ENCODE results near the gene GPR62. TPM values are rescaled to one million over a fixed set of nuclear protein-coding genes. Genes with fewer than 3 reads are reported as not detected.

The GPR62 gene
- polyA plus RNA-seq, 4 donors = 0.37 to 0.83 (median 0.59) TPM

Other genes starting within 250 kb of the GPR62 start
- gene GRM2, start 248.3 kb upstream of the GPR62 start, polyA plus RNA-seq (ENCODE audit: insufficient read length in 4 of 4) = under 1 TPM; 0.51 to 0.73 (median 0.59) TPM
- not detected for gene IQCF6, start 176.1 kb upstream of the GPR62 start, polyA plus RNA-seq (ENCODE audit: insufficient read length in 4 of 4)
- gene IQCF2, start 93.8 kb upstream of the GPR62 start, polyA plus RNA-seq (ENCODE audit: insufficient read length in 4 of 4) = not detected
- not detected for gene IQCF5, start 79.8 kb upstream of the GPR62 start, polyA plus RNA-seq (ENCODE audit: insufficient read length in 4 of 4)
- gene IQCF1, start 52.0 kb upstream of the GPR62 start, polyA plus RNA-seq (ENCODE audit: insufficient read length in 4 of 4) = not detected
- gene RRP9, start 13.5 kb upstream of the GPR62 start, polyA plus RNA-seq (ENCODE audit: insufficient read length in 4 of 4) = 10 to 100 TPM; 18.0 to 24.5 (median 21.3) TPM
- gene PARP3, start 13.0 kb upstream of the GPR62 start, polyA plus RNA-seq (ENCODE audit: insufficient read length in 4 of 4) = 10 to 100 TPM; 14.6 to 22.7 (median 20.0) TPM
- gene PCBP4, start 12.1 kb downstream of the GPR62 start, polyA plus RNA-seq (ENCODE audit: insufficient read length in 4 of 4) = 10 to 100 TPM; 51.1 to 83.6 (median 70.1) TPM
- 10 to 100 TPM; 82.8 to 96.5 (median 85.3) TPM for gene ABHD14B, start 18.7 kb downstream of the GPR62 start, polyA plus RNA-seq (ENCODE audit: insufficient read length in 4 of 4)
- 10 to 100 TPM; 24.2 to 36.6 (median 29.8) TPM for gene ABHD14A, start 19.7 kb downstream of the GPR62 start, polyA plus RNA-seq (ENCODE audit: insufficient read length in 4 of 4)
- gene ACY1, start 28.2 kb downstream of the GPR62 start, polyA plus RNA-seq (ENCODE audit: insufficient read length in 4 of 4) = 100 to 1,000 TPM in 3 of 4 donors, 10 to 100 TPM in 1; 98.5 to 137 (median 115) TPM
- 1,000 to 10,000 TPM; 1,583 to 1,933 (median 1,778) TPM for gene RPL29, start 40.5 kb downstream of the GPR62 start, polyA plus RNA-seq (ENCODE audit: insufficient read length in 4 of 4)
- gene DUSP7, start 101.2 kb downstream of the GPR62 start, polyA plus RNA-seq (ENCODE audit: insufficient read length in 4 of 4) = 10 to 100 TPM; 14.6 to 21.5 (median 18.2) TPM
- 1 to 10 TPM; 7.5 to 8.4 (median 7.9) TPM for gene POC1A, start 199.0 kb downstream of the GPR62 start, polyA plus RNA-seq (ENCODE audit: insufficient read length in 4 of 4)
- 10 to 100 TPM; 44.4 to 48.8 (median 47.9) TPM for gene ALAS1, start 242.8 kb downstream of the GPR62 start, polyA plus RNA-seq (ENCODE audit: insufficient read length in 4 of 4)